ENCODE results near the gene ARFGAP2. TPM values are rescaled to one million over a fixed set of nuclear protein-coding genes. Genes with fewer than 3 reads are reported as not detected.

ARFGAP2 gene
- total and polyA plus RNA-seq, 9 of the 15 experiments (the other 6 are each of a cell fraction or from before 2014, with no cell fraction given), result 29.1 to 140 (median 90.1) TPM

GRCh38 chr11:47147250-47147649, 29.4 kb downstream of the ARFGAP2 start:
- no peak overlapping the region for H3K27ac ChIP-seq (ENCODE audit: extremely low read depth, low read depth, low read length)
- POLR2A ChIA-PET, result interaction anchor here (0.6 to 1.2 kb wide), 4 partner anchors 16 to 252 kb away, joined by 3 to 4 read pairs (median 3); no protein-coding TSS in a partner anchor
- no peak overlapping the region for H3K9ac ChIP-seq (ENCODE audit: insufficient read depth in 1 of 2, low read depth in 2 of 2, low read length in 2 of 2)
- 20% methylated on average over 2 of the region's 2 CpGs for WGBS (ENCODE audit: insufficient coverage, low coverage, missing lambda C conversion rate)
- H3K27me3 ChIP-seq (ENCODE audit: control insufficient read depth in 2 of 2, insufficient read depth in 2 of 2, low read length in 2 of 2), result no peaks in the 10 kb centered on the region
- ATAC-seq, result no peak; the same call in 2 of the 3 replicates
- intact Hi-C loops (cut with micrococcal nuclease) (no loop called here), in situ Hi-C loops (cut with MboI) (no loop called here)
- no peak overlapping the region for H2AFZ ChIP-seq (ENCODE audit: low read depth, low read length)
- no peaks in the 10 kb centered on the region for H3K9me1 ChIP-seq (ENCODE audit: control insufficient read depth, insufficient read depth, low read length)
- H3K4me1 ChIP-seq (replicated peaks in 1 of 2; ENCODE audit: control insufficient read depth in 2 of 2, insufficient read depth in 2 of 2, low read length in 2 of 2), result no peaks in the 10 kb centered on the region; a peak in 1 of 5 replicates
- no peaks in the 10 kb centered on the region for H3K9me3 ChIP-seq (replicated peaks; ENCODE audit: control insufficient read depth, insufficient read depth, low read depth, low read length)
- no peak overlapping the region for H3K4me3 ChIP-seq
- H3K79me2 ChIP-seq (ENCODE audit: control insufficient read depth, insufficient read depth, low read length), result no peaks in the 10 kb centered on the region
- no TSS peak for BruUV-seq (replicated peaks)
- CTCF ChIA-PET (ENCODE audit: low intra/inter-chr PET ratio), result no interaction called here
- no peak for TF ChIP-seq SUPT5H (IDR thresholded peaks at IDR 0.05)
- TF ChIP-seq L3MBTL2 (IDR thresholded peaks at IDR 0.05), result no peak
- no peak for TF ChIP-seq ZNF354B (CRISPR knock-in tag; IDR thresholded peaks at IDR 0.05)
- TF ChIP-seq KDM5B (IDR thresholded peaks at IDR 0.05; ENCODE audit: insufficient replicate concordance, low read depth, low read length), result no peak
- no peak for TF ChIP-seq ZNF830 (CRISPR knock-in tag; IDR thresholded peaks at IDR 0.05)
- no peak for TF ChIP-seq ZNF134 (CRISPR knock-in tag; conservative IDR thresholded peaks at IDR 0.05)
- no peak for TF ChIP-seq TCF15 (CRISPR knock-in tag; IDR thresholded peaks at IDR 0.05)
- TF ChIP-seq IRF1 (CRISPR knock-in tag; IDR thresholded peaks at IDR 0.05; ENCODE audit: borderline replicate concordance), result no peak
- no peak for FAIRE-seq
- H3K36me3 ChIP-seq (ENCODE audit: control insufficient read depth, insufficient read depth, low read length), result no peaks in the 10 kb centered on the region
- no peak for DNase-seq (ENCODE audit: extremely low read depth in 1 of 4, low spot score in 3 of 4)
- H4K20me1 ChIP-seq (replicated peaks; ENCODE audit: control insufficient read depth, insufficient read depth, low read length), result no peaks in the 10 kb centered on the region
- H3K4me2 ChIP-seq (ENCODE audit: insufficient read depth, low read length), result no peak overlapping the region
